ENCODE results near the gene RASAL2.
"Not testable (repeated sequence)": the region's sequence is repeated elsewhere in the genome, so short reads cannot be mapped to it uniquely, and the experiment has no call there.

The RASAL2 gene

DNA sequence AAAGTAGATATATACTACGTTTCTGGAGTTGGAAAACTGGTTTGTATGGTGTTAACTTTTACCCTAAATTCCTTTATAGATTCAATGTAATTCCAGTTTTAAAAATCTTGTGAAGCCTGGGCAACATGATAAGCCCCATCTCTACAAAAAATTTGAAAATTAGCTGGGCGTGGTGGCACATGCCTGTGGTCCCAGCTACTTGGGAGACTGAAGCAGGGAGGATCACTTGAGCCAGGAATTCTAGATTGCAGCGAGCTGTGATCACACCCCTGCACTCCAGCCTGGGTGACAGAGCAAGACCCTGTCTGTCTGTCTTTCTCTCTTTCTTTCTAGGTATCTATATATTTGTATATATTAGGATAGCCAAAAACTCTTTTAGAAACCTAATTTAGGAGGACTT lies 260.9 kb downstream of the RASAL2 start:
- DNase-seq = no peak

DNA sequence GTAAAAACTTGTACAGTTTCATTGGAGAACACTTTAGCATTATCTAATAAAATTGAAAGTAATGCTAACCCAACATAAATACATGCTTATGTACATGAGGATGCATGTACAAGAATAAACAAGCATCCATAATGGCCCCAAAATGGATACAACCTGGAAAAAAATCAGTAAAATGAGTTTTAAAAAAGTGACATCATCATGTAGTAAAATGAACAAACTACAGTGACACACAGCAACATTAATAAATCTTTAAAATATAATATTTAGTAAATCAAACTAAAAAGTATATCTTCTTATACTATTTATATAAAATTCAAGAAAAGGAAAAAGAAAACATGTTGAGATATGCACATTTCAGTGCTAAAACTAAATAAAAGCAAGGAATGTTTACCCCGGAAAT lies 262.4 kb downstream of the RASAL2 start:
- DNase-seq = no peak

DNA sequence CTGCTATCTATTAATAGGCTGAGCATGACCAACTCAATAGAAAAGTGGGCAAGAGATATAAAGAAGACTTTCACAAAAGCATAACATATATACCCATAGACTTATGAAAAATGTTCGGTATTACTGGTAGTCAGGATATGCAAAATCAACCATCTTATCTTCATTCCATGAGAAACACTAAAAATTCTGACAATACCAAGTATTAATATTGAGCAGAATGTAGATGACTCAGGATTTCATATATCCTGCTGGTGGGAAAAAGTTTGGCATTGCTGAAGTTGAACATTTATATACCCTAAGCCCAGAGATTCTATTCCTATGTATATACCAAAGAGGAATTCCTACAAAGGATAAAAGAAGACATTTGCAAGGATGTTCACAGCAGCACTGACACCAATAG lies 264.6 kb downstream of the RASAL2 start:
- no peak for DNase-seq

DNA sequence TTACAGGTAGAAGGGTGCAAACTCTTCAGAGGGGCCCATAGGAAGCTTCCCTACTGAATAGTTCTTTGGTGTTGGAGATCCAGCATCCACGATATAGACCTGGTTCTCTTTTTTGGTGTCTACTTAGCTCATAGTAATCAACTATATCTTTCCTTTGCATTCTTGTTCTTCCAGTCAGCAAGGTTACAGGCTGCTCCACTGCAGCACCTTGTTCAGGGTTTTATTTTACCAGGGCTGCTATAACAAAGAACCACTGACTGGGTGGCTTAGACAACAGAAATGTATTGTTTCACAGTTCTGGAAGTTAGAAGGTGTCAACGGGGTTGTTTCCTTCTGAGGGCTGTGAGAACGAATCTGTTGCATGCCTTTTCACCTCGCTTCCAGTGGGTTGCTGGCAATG lies 266.5 kb downstream of the RASAL2 start:
- no peak for DNase-seq

DNA sequence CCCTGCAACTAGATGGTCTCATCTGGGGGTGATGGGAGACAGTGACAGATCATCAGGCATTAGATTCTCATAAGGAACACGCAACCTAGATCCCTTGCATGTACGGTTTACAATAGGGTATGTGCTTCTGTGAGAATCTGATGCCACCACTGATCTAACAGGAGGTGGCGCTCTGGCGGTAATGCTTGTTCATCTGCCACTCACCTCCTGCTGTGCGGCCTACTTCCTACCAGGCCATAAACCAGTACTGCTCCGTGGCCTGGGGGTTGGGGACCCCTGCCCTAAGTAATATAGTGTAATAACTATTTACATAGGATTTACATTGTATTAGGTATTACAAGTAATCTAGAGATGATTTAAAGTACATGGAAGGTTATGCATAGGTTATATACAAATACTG lies 267.9 kb downstream of the RASAL2 start:
- no peak for DNase-seq

DNA sequence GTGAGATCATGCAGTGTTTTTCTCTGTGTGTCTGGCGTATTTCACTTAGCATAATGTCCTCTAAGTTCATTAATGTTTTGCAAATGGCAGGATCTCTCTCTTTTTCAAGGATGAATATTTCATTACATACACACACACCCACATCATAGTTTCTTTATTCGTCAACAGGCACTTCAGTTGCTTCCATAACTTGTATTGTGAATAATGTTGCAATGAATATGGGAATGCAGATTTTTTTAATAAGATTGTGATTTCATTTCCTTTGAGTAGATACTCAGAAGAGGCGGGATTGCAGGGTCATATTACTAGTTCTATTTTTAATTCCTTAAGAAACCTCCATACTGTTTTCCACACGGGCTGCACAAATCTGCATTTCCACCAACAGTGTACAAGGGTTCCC lies 268.8 kb downstream of the RASAL2 start:
- no peak for DNase-seq

DNA sequence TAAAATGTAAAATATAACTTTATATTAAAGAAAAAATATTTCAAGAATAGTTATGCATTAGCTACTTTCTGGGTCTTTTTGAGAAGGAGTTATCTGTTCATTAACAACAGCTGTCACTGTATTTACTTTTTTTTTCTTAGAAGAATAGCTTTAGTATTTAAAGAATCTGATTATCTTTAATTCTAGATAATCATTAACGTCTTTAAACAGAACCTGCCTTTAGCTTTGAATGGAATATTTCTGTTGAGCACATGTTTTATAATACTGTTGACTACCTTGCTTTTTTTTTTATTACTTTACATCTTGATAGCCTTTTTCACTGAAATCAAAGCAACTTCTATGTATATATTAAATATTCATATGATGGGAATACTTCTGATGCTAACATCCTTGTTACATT lies 270.9 kb downstream of the RASAL2 start:
- DNase-seq = no peak

DNA sequence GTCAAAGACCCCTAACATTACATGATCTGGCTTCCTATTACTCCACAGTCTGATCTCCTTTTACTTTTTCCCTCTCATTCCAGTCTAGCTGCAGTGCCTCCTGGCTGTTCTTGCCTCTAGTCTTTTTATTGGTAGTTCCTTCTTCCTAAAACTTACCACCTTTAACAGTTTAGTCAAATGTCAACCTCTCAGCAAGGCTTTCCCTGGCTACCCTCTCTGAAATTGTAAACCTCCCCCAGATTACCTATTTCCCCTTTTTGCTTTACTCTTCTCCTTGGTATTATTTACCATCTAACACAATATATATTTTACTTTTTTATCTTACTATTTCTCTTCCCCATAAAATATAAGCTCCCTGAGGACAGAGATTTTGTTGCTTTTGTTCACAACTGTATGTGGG lies 273.2 kb downstream of the RASAL2 start:
- DNase-seq = no peak

DNA sequence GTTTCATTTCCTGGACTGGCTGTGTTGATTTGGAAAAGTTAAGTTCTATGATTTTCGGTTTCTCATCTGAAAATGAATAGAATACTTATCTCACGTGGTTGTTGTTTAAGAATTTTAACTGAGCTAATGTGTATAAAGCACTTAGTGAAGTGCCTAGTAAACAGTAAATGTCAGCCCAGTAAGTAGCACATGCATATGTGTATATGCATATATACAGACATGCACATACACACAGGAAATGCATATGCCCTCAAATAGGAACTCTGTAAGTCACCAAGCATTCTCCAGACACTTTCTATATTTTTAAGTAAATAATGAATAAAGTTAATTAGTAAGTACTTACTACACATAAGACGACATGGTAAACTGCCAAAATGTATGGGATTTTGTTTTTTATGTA lies 274.3 kb downstream of the RASAL2 start:
- no peak for DNase-seq

DNA sequence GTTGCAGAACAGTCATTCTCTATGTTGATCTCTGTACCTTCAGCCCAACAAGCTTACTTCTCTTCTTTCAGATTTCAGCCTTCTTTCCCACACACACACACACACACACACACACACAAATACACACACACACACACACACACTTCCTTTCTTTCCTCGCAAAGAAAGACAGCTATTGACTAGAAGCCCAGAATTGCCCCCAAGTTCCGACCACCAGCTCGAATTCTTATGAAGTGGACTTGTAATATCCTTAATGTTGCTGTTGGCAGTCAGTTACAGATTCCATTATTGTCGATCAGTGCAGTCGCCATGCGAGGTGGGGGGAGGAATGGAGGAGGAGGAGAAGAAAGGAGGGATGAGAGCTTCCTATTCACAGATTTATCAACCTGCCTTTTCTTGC lies 277.3 kb downstream of the RASAL2 start:
- no peak for DNase-seq

DNA sequence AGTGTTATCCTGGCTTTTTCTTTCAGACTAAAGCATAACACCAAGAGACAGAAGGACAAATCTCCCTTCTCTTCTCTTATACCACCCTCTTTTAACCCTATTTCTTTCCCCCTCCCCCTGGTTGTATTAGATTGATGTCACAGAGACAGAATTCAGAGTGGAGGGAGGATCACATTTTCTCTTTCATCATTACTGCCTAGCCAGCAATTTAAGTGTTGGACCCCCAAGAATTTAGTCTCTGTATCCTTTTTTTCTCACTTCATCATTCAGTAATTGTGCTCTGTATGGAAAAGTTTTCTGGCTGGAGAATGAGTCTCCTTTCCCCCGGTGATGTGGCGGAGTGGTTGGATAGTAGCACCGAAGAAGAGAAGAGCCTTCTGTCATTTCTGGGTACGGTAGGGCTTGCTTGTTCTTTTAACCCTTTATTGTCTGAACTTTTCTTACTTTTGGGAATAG lies 278.1 kb downstream of the RASAL2 start:
- DNase-seq = no peak

DNA sequence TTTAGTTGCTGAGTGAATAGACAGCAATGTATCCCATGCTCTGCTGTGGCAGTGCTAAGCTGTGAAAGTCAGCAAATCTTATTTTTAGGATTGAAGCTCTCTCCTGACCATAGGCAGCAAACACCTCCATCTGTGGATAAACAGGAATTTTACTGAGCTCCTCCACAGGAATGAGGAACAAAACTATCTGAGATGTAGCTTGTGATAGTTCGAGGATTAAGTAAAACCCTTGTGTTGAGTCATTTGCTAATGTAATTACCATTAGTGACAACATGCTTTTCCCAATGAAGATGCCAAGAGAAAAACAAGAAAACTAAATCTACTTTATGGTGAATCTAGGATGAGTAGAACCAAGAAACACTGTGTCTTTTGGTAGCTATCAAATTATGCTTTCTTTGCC lies 280.1 kb downstream of the RASAL2 start:
- DNase-seq = no peak

DNA sequence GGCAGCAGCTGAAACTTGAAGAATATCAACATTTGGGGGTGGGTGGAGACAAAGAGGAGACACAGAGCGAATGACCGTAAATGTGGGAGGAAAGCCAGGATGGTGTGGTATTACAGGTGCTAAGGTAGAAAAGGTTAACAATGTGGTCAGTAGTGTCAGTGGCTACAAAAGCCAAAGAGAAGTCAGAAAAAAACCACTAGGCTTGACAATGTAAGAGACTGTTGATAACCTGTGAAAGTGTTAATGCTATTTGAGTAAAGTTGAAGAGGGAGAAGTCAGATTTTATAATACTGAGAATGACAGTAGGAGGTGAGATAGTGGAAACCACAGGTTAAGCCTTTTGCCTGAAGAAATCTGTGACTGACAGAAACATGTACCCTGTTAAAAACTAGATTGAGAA lies 282.1 kb downstream of the RASAL2 start:
- no peak for DNase-seq

DNA sequence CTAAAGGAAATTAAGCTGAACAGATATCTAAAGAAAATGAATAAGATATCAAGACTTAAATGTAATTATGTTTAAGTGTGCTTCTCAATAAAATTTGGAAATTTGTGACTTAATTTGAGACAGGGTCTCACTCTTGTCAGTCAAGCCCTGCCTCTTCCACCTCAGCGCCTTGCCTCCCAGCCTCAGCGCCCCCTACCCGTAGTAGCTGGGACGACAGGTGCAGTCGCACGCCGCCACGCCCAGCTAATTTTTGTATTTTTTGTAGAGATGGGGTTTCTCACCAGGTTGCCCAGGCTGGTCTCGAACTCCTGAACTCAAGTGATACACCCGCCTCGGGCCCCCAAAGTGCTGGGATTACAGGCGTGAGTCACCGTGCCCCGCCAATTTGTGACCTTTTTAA lies 285.9 kb downstream of the RASAL2 start:
- DNase-seq = no peak

DNA sequence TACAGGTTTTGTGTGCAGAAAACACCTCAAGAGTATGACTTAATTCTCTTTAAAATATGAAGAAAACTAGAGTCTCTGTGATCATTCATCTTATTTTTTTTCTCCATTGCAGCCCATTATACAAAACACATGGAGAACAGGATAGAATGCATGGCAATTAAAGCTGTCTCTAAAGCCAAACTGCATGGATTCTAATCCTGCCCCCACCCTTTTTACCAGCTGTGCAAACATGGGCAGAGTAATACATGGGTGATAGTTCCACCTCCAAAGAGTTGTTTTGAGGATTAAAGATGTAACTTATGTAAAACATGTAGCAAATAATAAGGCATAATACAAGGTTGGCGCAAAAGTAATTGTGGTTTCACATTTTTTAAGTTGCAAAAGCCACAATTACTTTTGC lies 288.5 kb downstream of the RASAL2 start:
- DNase-seq = no peak

DNA sequence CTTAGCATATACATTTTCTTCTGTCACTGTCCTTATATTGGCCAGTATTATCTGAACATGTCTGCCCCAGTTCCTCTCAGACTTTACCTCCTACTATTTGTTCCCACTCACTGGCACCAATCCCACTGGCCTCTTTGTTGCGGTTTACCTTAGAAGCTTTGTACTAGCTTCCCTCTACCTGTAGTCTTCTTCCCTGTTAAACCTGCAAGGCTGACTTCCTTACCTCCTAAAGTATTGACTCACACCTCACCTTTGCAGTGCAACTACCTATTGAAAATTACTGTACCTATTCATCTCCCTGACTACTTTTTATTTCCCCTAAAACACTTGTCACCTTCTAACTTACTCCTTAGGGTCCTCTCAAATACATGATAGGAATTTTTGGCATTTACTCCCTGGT lies 291.8 kb downstream of the RASAL2 start:
- no peak for DNase-seq

DNA sequence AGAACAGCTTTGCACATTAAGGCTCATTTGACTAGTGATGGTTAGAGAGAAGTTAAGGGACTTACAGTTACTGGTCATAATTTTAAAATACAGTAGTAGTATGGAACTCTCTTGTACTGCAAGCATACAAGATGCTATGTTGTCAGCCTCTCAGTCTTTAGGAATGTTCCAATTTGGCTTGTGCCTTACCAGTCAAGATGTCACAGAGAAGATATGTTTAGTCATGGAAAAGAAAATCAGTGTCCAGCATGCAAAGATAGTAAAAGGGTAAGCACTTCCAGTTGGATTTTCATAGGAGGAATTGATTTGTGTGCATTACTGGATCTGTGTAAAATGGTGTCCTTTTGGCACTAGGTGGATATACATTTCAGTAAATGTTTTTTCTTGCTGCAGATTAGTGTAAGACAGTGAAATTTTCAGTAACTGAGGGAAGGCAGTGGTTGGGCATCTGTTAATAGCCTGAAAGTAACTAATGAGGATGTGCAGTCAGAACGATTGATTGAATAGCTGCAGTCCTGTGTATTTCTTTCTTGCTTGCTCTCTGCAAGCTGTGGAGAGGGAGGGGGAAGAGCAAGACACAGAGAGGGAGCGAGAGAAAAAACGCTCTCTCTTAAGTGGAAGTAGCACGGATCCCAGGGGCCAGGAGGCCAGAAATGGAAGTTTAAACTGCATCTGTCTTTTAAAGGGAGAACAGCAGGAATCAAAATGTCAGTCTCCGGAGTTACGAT lies 294.7 kb downstream of the RASAL2 start:
- DNase-seq = no peak

DNA sequence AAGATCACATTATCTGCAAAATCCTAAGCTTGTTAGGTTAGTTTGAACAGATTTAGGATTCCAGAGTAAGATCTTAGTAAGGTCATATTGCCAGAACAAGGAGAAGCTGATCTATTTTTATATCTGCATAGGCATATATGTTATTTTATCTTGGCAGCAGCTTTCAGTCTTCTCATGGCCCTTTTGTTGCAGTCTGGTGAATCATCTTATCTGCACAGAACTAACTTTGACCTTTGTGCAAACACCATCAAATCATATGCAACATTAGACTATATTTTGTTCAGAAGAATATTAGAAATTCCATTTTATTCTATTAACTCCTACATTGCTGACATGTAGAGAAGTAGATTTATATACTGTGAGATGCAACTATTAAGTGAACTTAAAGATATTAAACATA lies 295.5 kb downstream of the RASAL2 start:
- DNase-seq = no peak

DNA sequence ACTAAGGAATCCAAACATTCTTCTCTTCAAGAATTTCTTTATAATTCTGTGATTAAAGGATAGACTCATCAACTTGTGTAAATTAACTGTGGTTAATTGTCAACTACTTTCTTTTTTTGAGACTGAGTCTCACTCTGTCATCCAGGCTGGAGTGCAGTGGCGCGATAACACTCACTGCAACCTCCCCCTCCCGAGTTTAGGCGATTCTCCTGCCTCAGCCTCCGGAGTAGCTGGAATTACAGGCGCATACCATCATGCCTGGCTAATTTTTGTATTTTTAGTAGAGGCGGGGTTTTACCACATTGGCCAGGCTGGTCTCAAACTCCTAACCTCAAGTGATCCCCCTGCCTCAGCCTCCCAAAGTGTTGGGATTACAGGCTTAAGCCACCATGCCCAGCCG lies 296.4 kb downstream of the RASAL2 start:
- not testable (repeated sequence) for DNase-seq

DNA sequence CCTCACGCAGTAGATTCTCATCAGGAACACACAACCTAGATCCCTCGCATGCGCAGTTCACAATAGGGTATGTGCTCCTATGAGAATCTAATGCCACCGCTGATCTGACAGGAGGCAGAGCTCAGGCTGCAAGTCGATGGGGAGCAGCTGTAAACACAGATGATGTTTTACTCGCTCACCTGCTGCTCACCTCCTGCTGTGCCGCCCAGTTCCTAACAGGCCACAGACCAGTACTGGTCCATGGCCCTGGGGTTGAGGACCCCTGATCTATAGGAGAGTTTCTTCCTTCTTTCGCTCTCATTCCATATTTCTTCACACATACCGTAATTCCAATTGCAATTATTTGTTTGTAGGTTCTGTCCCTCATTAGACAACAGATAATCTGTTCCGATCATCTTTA lies 299.5 kb downstream of the RASAL2 start:
- no peak for DNase-seq

DNA sequence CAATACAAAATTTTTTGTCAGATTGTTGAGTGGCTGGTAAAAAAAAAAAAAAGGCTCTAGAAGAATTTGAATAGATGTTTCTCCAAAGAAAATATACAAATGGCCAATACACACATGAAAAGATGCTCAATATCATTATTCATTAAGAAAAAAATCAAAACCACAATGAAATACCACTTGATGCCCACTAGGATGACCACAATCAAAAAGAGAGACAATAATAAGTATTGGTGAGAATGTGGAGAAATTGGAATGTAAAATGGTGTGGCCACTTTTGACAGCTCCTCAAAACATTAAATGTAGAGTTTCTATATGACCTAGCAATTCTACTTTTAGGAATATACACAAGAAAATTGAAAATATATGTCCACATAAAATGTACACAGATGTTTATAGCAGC lies 302.9 kb downstream of the RASAL2 start:
- no peak for DNase-seq

DNA sequence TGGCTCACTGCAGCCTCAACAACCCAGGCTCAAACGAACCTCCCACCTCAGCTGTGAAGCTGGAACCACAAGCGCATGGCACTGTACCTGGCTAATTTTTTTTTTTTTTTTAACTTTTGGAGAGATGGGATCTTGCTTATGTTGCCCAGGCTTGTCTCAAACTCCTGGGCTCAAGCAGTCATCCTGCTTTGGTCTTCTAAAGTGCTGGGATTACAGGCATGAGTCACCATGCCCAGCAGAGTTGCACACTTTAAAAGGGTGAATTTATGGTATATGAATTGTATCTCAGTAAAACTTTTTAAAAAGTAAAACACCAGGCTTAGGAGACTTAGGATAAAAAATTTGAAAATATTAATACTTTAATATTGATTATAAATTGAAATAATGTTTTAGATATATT lies 303.8 kb downstream of the RASAL2 start:
- DNase-seq = no peak

DNA sequence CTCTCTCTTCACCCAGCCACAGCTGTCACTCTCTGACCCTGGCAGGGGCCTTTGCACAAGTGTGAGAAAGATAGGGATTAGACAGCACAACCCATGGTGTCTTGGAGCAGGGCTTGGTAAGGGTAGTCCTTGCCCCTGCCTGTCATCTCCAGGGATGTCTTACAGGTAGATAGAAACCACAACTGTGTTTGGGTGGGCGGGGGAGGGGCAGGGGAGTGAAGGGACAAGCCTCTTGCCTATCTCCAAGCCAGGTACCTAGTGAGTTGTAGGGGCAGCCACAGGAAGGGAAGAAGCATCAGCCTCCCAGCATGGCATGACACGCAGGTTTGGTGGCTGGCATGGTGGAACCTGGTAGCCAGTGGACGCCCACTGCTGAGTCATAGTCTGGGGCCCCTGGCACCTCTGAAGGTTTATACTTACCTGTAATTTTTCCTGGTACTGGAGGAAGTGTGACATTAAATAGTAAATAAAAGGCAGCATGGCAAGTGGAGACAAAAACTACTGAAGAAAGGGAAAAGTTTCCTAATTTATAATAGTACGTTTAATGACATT lies 305.3 kb downstream of the RASAL2 start:
- no peak for DNase-seq

DNA sequence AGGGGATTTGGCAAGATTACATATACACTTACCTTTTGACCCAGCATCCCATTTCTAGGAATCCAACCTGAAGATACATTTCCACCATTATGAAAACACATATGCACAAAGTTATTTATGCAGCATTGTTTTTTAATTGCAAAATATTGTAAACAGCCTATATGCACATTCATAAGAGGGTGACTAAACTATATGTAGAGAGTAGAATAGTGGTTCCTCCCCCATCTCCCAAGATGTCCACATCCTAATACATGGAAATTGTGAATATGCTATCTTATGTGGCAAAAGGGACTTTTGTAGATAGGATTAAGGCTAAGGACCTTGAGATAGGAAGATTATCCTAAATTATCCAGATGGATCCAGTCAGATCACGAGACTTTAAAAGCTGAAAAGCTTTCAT lies 311.2 kb downstream of the RASAL2 start:
- DNase-seq = no peak

DNA sequence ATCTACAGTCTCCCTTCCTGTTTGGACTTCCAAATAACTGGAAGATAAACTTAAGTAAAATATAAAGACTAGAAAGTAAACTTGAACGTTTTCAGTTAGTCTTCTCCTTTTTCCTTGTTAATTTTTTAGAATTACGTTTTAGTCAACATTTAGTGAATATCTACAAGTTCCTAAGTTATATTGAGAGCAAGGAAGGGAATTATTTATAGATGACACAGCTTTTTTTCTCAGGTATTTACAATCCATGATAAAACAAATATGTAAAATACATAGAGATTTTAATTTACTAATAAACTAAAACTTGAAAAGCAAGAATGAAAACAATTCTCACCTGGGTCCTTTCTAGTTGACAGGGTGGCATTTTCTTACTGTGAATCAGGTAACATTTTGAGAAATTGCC lies 313.3 kb downstream of the RASAL2 start:
- DNase-seq = no peak

Measured in DMS 273 treated with DMSO at 0.1 percent for 48 hours (cell line).